Right cardiac atrium (tissue), 5 donors: ENCODE measurements around the gene EFEMP2. TPM values are rescaled to one million over a fixed set of nuclear protein-coding genes. Genes with fewer than 3 reads are reported as not detected.
A peak's percentile ranks its signal among the peaks of the same experiment; 100 is the strongest.

Experiments
- ATAC-seq, 2 donors: fragments of 200-7000 bp; cut with Tn5 transposase; one replicate each; pipeline versions ENCODE4 v1.8.0 to v1.9.1; 2020; ENCODE audit warnings: moderate library complexity in 2 of 2, mild to moderate bottlenecking in 1 of 2
- DNase-seq, 3 donors: peaks; one replicate each; pipeline ENCODE4 v3.0.0-alpha.2; 2020
- H3K27ac ChIP-seq: one replicate; pipeline ENCODE4 v1.5.1; 2013; ENCODE audit warnings: mild to moderate bottlenecking, low read length, control low read depth, moderate library complexity
- H3K27me3 ChIP-seq: one replicate; pipeline ENCODE4 v1.6.1; 2013; ENCODE audit not compliant: control insufficient read depth, insufficient read depth
- H3K4me1 ChIP-seq: one replicate; pipeline ENCODE4 v1.6.1; 2013; ENCODE audit warnings: low read length; ENCODE audit not compliant: control insufficient read depth, insufficient read depth
- H3K4me3 ChIP-seq: one replicate; pipeline ENCODE4 v1.5.1; 2013; ENCODE audit warnings: low read length, control low read depth
- H3K9me3 ChIP-seq: one replicate; pipeline ENCODE4 v1.6.1; 2013; ENCODE audit warnings: low read length; ENCODE audit not compliant: control insufficient read depth
- WGBS: extraction: QIAGEN DNeasy Blood & Tissue Kit; methylation state at CpG from one replicate; pipeline ENCODE4 v1.1.7; 2013; 5-methylcytosine and 5-hydroxymethylcytosine counted together
- intact Hi-C, 4 donors: fragments of 100-400 bp; cut with DNase I; formaldehyde crosslinking; loops; one replicate each; pipeline versions ENCODE4 v1.11.0 to v1.14.0; 2022 to 2023
- polyA plus RNA-seq: library from polyadenylated mRNA; stranded (reverse); fragments of 200-250 nt; gene quantifications from one replicate; pipeline ENCODE4 v1.2.3, GENCODE V29; 2013
- total RNA-seq, 4 donors: library from RNA; stranded (reverse); fragmentation: NEBNext Ultra II Directional; extraction: Animal tissue kit (Norgen Biotek cat#: 25700); gene quantifications; one replicate each; pipeline ENCODE4 v1.2.1, GENCODE V29; 2021
- donor health status: healthy with polysubstance abuse.
- donor health status: DM: no; HTN: yes; CAD: no.
- donor health status: DM: no; HTN: no; CAD: no.
- donor health status: DM: no; HTN: yes; CAD: no; lungs with severe emphysema.
- donor health status: DM: yes; HTN: yes; CAD: no.

Gene EFEMP2
- total and polyA plus RNA-seq, 5 donors, result 128 to 164 (median 140) TPM

DNA sequence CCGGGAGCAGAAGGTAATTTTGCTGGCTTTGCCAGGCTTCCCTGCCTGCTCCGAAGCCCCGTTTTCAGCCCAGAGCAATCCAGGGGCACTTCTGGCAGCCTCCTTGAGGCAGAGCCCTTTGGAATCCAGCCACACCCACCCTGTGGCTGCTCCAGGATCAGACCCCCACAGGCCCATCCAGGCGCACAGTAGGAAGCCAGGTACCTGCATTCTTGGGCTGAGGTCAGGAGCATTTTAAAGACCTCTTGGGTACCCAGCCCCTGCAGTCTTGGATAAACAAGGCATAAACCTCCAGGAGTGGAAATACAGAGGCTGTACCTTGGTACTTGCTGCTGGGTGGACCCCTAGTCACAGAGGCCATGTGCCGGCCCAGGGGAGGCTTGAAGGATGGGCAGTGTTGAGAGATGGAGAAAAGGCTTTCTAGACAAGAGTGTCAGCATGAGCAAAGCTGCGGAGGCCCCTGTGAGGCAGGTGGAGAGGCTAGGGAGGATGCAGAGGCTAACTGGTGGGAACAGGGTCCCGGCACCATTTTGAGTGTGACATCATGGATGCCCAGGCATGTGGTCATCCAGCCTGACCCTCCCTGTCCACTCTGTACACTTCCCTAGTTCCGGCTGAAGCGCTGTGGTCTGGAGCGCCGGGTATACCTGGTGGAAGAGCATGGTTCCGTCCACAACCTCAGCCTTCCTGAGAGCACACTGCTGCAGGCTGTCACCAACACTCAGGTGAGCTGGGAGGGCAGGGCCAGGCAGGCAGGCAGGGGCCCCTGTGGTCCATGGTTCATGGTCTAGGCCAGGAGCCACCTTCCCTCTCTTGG lies 8.5 kb downstream of the EFEMP2 start:
- WGBS, result 84% methylated on average over 12 of the region's 12 CpGs
- peaks cover 5% of the 10 kb centered on the region for H3K4me1 ChIP-seq

GRCh38 chr11:65862941-65863888 lies 9.4 kb downstream of the EFEMP2 start:
- Histone ChIP-seq H3K27ac (no peak overlapping the region), H3K27me3 (no peaks in the 10 kb centered on the region), H3K4me3 (no peak overlapping the region), H3K4me1 (peaks cover 5% of the 10 kb centered on the region), H3K9me3 (no peaks in the 10 kb centered on the region)
- 85% methylated on average over 24 of the region's 24 CpGs for WGBS
- intact Hi-C loops, result no loop called here
- peak; percentile 28 to 74 (median 55) for DNase-seq
- ATAC-seq, result no peak

More for the DNA sequence above, 8.5 kb downstream of the EFEMP2 start:
- Histone ChIP-seq H3K27ac (no peak overlapping the region), H3K4me3 (no peak overlapping the region), H3K9me3 (no peaks in the 10 kb centered on the region), H3K27me3 (no peaks in the 10 kb centered on the region)
- intact Hi-C loops, result no loop called here
- DNase-seq (peak; percentile 14 to 31 (median 19)), ATAC-seq (no peak)

GRCh38 chr11:65862191-65862735 lies 10.3 kb downstream of the EFEMP2 start:
- intact Hi-C loops, result no loop called here
- H3K9me3 ChIP-seq, result no peaks in the 10 kb centered on the region
- DNase-seq (peak; percentile 13 to 62 (median 54)), ATAC-seq (no peak)
- WGBS, result 72% methylated on average over 5 of the region's 5 CpGs
- H3K27ac ChIP-seq, result no peak overlapping the region
- H3K27me3 ChIP-seq, result no peaks in the 10 kb centered on the region
- no peak overlapping the region for H3K4me3 ChIP-seq
- peaks cover 5% of the 10 kb centered on the region for H3K4me1 ChIP-seq

- no peaks in the 10 kb centered on the region for H3K27me3 ChIP-seq
- WGBS, result 85% methylated on average over 13 of the region's 13 CpGs
- no peaks in the 10 kb centered on the region for H3K9me3 ChIP-seq
- peak; percentile 21 to 66 (median 41) for DNase-seq
- H3K27ac ChIP-seq, result no peak overlapping the region
- ATAC-seq, result no peak
- H3K4me1 ChIP-seq, result peaks cover 5% of the 10 kb centered on the region
- intact Hi-C loops, result no loop called here
- H3K4me3 ChIP-seq, result peak overlapping the region; percentile 61
Measured at GRCh38 chr11:65861533-65862183, 10.9 kb downstream of the EFEMP2 start.

DNA sequence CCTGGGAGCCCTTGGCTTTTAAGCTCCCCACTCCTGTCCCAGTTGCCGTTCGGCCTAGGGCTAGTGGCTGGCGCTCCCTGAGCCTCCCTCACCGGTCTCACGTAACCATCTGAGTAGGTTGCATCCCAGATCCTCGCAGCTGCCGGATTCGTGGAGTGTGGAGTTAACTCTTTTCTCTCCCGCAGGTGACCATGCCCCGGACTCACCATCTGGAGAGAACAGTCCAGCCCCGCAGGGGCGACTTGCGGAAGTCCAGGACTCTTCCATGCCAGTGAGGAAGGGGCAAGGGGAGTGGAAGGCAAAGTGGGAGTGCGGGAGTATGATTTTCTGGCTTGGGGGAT lies 11.5 kb downstream of the EFEMP2 start:
- peak overlapping the region; percentile 99 for H3K27ac ChIP-seq
- no peaks in the 10 kb centered on the region for H3K9me3 ChIP-seq
- H3K4me3 ChIP-seq, result peak overlapping the region; percentile 61
- DNase-seq (peak in 2 of 3 donors; percentile 22 to 67), ATAC-seq (no peak)
- H3K27me3 ChIP-seq, result no peaks in the 10 kb centered on the region
- WGBS, result 8% methylated on average over 14 of the region's 14 CpGs
- peaks cover 5% of the 10 kb centered on the region for H3K4me1 ChIP-seq
- intact Hi-C loops, result no loop called here

DNA sequence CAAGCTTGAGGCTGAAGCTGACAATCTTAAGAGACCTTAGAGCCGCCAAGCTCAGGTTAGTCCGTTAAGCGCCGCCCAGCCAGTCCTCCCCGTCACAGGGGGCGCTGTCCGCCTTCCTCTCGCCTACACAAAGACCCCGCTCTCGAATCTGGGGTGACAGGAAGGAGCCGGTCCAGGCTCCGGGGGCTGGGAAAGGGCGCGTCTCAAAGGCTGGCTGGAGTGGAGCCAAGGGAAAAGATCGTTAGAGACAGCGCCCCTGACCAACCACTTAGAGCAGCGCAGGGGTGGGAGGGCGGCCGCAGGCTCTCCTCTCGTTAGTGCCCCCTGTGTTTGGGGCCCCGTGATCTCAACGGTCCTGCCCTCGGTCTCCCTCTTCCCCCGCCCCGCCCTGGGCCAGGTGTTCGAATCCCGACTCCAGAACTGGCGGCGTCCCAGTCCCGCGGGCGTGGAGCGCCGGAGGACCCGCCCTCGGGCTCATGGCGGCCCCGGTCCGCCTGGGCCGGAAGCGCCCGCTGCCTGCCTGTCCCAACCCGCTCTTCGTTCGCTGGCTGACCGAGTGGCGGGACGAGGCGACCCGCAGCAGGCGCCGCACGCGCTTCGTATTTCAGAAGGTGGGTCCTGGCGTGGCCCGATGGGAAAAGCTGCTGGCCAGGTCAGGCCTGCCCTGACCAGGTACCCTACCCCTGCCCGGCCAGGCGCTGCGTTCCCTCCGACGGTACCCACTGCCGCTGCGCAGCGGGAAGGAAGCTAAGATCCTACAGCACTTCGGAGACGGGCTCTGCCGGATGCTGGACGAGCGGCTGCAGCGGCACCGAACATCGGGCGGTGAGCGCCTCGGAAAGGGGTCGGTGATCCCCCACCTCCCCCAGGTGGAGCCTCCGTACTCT lies 12.1 kb downstream of the EFEMP2 start, which contains the start of gene MUS81:
Gene MUS81 (plus strand): TSS at position 156 of the 887 bp plus-strand sequence. CDS start 321 bp downstream, at position 477.
- intact Hi-C loops, result no loop called here
- Histone ChIP-seq H3K4me1 (peaks cover 5% of the 10 kb centered on the region), H3K9me3 (no peaks in the 10 kb centered on the region)

GRCh38 chr11:65859812-65860277 lies 12.8 kb downstream of the EFEMP2 start:
- ATAC-seq (no peak), DNase-seq (no peak)
- H3K27ac ChIP-seq, result peak overlapping the region; percentile 99
- H3K4me3 ChIP-seq, result peak overlapping the region; percentile 61
- H3K27me3 ChIP-seq, result no peaks in the 10 kb centered on the region
- H3K4me1 ChIP-seq, result peaks cover 5% of the 10 kb centered on the region
- 1% methylated on average over 16 of the region's 16 CpGs for WGBS
- H3K9me3 ChIP-seq, result no peaks in the 10 kb centered on the region
- intact Hi-C loops, result no loop called here

More for the DNA sequence above, 12.1 kb downstream of the EFEMP2 start, which contains the start of gene MUS81:
- peak; percentile 67 to 73 for ATAC-seq
- Histone ChIP-seq H3K4me3 (peak within 1 kb of the TSS; percentile 61), H3K27me3 (no peaks in the 10 kb centered on the region), H3K27ac (peak within 1 kb of the TSS; percentile 99)
- under 1% methylated on average over 78 of the region's 78 CpGs for WGBS
- DNase-seq, result peak; percentile 98 to 99 (median 99)

DNA sequence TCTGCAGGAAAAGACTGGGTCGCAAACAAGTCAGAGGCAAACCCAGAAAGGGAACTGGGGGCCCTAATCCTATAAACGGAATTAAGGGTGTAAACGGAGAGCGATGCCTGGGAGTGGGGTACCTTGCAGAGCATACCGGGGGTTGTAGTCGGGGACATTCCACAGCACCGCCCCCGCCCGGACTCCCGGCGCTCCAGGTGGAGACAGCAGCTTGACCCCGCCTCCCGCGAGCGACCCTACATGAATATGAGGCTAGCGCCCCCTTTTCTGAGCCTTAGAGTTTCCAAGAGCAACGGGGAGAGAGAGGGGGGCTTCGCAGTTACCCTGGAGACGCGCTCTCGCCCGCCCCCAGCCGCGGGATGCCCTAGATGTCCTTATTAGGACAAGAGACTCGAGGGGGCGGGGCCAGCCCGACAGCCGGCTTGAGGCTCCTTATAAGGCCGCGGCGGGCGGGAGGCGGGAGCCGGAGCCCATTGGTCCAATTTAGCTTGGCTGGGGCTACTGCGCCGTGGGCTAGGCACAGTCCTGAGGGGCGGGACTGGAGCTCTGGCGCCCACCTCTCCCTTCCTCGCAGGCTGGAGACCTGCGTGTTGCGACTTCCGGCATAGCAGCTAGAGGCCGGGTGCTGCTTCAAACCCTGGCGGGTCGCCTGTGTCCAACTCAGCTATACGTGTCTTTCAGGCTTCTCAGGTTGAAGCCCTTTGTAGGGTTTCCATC lies 13.3 kb downstream of the EFEMP2 start:
- DNase-seq, result peak; percentile 100
- peak overlapping the region; percentile 99 for H3K27ac ChIP-seq
- peak overlapping the region; percentile 61 for H3K4me3 ChIP-seq
- H3K27me3 ChIP-seq, result no peaks in the 10 kb centered on the region
- ATAC-seq, result peak; percentile 84
- H3K4me1 ChIP-seq, result peaks cover 5% of the 10 kb centered on the region
- under 1% methylated on average over 46 of the region's 46 CpGs for WGBS
- intact Hi-C loops, result no loop called here
- H3K9me3 ChIP-seq, result no peaks in the 10 kb centered on the region

DNA sequence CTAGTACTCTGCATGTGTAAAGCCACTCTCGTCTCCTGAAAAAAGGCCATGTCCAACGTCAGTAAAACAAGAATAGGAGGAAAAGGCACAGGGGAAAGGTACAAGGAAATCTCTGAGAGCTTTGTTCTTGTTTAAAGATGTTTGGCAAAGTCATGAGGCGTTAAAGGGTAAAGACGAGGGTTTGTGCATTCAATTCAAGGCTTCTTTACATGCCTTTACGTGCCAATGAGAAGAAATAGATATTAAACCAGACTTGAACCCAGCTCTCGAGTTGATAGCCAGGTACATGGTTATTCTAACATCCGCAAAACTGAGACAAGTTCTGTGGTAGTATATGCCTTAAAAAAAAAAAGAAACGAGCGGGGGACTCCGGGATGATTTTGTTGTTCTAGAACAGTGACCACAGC lies 13.9 kb downstream of the EFEMP2 start:
- under 1% methylated on average over 10 of the region's 10 CpGs for WGBS
- peaks cover 5% of the 10 kb centered on the region for H3K4me1 ChIP-seq
- intact Hi-C loops, result no loop called here

More for the DNA sequence above, 13.9 kb downstream of the EFEMP2 start:
- DNase-seq (no peak), ATAC-seq (no peak)
- Histone ChIP-seq H3K4me3 (peak overlapping the region; percentile 61), H3K27me3 (no peaks in the 10 kb centered on the region), H3K27ac (peak overlapping the region; percentile 99), H3K9me3 (no peaks in the 10 kb centered on the region)
